ENCODE results near the gene NAT8L. TPM values are rescaled to one million over a fixed set of nuclear protein-coding genes. Genes with fewer than 3 reads are reported as not detected.
A peak's percentile ranks its signal among the peaks of the same experiment; 100 is the strongest.
"Not testable (repeated sequence)": the region's sequence is repeated elsewhere in the genome, so short reads cannot be mapped to it uniquely, and the experiment has no call there.

The NAT8L gene, protein sequence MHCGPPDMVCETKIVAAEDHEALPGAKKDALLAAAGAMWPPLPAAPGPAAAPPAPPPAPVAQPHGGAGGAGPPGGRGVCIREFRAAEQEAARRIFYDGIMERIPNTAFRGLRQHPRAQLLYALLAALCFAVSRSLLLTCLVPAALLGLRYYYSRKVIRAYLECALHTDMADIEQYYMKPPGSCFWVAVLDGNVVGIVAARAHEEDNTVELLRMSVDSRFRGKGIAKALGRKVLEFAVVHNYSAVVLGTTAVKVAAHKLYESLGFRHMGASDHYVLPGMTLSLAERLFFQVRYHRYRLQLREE
- 1 to 10 TPM; 5.4 to 7.8 (median 6.6) TPM for polyA plus RNA-seq (ENCODE audit: insufficient read length in 4 of 4)

DNA sequence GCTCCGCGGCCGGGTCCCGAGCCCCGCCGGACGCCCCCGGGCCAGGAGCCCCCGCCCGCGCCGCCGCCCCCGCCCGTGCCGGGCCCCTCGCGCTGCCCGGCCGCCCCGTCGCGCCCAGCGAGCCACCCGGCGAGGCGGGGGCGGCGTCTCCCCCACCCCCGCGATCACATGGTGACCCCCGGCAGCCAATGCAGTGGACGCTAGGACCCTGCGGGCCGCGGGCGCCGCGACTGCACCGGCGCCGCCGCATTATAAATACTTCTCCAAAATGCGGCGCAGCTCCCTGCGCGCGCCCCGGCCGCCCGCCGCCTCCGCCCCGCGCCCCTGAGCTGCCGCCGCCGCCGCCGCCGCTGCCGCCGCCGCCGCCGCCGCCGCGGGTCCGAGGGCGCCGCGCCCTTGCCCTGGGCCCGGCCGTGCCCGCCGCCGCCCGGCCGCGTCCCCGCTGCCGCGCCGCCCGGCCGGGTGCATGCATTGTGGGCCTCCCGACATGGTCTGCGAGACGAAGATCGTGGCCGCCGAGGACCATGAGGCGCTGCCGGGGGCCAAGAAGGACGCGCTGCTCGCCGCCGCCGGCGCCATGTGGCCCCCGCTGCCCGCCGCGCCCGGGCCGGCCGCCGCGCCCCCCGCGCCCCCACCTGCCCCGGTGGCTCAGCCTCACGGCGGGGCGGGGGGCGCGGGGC is at the start of gene NAT8L:
Gene NAT8L, plus strand, starts transcription at position 282 of the 680 bp plus-strand sequence. Its CDS starts 185 bp downstream, at position 467.
- DNase-seq (ENCODE audit: low read depth in 4 of 4, low spot score in 3 of 4), result no peak

DNA sequence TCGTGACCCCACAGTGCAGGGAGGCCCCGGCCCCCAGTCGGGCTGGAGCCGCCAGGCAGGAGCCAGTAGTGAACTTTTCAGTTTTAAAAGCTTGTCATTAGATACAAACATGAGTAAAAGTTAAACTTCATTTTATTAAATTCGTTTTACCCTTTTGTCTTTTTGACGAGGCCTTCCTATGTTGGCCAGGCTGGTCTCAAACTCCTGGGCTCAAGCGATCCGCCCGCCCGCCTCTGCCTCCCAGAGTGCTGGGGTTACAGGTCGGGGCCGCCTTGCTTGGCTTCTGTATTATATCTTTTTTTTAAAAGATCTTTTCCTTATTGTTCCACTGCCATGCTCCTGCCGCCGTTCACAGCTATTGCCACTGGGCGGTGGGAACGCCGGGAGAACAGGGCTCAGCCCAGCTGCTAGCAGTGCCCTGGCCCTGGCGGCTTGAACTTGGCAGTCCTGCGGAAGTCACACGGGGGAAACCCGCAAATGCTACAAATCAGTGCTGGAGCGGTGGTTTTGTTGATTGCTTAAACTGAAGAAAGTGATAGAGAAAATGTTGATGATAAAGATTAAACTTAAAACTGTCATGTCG is 49.4 kb upstream of the NAT8L start:
- no peak for DNase-seq (ENCODE audit: low read depth in 4 of 4, low spot score in 3 of 4)

DNA sequence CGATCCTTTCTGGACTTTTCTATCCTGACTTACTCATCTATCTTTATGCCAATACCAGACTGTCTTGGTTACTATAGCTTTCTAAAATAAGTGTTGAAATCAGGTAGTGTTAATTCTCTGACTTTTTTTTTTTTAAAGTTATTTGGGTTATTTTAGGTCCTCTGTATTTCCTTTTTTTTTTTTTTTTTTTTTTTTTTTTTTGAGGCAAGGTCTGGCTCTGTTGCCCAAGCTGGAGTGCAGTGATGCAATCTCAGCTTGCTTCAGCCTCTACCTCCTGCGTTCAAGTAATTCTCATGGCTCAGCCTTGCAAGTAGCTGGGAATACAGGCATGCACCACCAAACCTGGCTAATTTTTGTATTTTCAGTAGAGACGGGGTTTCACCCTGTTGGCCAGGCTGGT is 47.5 kb upstream of the NAT8L start:
- DNase-seq (ENCODE audit: low read depth in 4 of 4, low spot score in 3 of 4), result no peak

DNA sequence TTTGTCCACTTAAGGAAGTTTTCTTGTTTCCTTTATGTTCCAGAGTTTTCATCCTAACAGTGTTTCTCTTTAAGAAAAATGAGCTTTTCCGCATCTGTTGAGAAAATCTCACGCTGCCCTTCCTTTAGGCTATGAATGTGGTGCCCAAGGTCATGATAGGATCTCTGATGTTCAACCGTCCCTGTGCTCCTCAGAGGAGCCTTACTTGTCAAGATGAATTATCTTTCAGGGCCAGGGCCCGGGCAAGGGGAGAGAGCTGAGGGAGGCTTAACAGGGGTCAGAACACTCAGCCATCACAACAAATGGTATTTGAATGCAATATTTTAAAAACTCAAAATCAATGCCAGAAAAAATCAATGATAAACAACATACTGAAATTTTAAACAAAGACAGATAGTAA is 44.1 kb upstream of the NAT8L start:
- DNase-seq (ENCODE audit: low read depth in 4 of 4, low spot score in 3 of 4), result no peak

DNA sequence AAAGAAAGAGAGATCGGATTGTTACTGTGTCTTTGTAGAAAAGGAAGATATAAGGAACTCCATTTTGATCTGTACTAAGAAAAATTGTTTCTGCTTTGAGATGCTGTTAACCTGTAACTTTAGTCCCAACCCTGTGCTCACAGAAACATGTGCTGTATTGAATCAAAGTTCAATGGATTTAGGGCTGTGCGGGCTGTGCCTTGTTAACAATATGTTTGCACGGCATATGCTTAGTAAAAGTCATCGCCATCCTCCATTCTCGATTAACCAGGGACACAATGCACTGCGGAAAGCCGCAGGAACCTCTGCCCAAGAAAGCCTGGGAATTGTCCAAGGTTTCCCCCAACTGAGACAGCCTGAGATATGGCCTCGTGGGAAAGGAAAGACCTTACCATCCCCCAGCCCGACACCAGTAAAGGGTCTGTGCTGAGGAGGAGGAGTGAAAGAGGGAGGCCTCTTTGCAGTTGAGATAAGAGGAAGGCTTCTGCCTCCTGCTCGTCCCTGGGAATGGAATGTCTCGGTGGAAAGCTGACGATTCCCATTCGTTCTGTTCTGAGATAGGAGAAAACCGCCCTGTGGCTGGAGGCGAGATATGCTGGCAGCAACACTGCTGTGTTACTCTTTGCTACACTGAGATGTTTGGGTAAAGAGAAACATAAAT is 37.6 kb upstream of the NAT8L start:
- DNase-seq (ENCODE audit: low read depth in 4 of 4, low spot score in 3 of 4), result not testable (repeated sequence)

DNA sequence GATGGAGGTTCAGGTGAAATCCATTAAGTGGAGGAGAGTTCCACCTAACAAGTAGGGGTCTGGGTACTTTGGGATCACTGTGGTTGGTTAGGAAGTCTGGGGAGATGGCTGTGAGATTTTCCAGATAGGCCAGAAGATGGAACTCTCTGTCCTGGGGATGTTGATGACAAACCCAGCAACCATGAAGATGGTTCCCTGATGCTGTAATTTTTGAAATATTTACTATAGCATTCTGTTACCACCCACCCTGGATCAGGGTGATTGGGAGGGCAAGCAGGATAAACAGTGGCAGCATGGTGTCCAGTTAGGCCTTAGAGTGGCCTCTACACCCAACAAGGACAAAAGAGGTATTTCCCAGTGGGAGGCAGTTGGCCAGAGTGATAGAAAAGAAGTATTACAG is 34.4 kb upstream of the NAT8L start:
- no peak for DNase-seq (ENCODE audit: low read depth in 4 of 4, low spot score in 3 of 4)

DNA sequence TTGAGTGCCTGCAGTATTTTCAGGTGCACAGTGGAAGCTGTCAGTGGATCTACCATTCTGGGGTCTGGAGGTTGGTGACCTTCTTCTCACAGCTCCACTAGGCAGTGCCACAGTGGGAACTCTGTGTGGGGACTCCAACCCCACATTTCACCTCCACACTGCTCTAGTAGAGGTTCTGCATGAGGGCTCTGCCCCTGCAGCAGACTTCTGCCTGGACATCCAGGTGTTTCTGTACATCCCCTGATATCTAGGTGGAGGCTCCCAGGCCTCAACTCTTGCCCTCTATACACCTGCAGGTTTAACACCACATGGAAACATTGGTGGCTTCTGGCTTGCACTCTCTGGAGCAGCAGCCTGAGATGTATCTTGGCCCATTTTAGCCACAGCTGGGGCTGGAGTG is 33.3 kb upstream of the NAT8L start:
- no peak for DNase-seq (ENCODE audit: low read depth in 4 of 4, low spot score in 3 of 4)

DNA sequence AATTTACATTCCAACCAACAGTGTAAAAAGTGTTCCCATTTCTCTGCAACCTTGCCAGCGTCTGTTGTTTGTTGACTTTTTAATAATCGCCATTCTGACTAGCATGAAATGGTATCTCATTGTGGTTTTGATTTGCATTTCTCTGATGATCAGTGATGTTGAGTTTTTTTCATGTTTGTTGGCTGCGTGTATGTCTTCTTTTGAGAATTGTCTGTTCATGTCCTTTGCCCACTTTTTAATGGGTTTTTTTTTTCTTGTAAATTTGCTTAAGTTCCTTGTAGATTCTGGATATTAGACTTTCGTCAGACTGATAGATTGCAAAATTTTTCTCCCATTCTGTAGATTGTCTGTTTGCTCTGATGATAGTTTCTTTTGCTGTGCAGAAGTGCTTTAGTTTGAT is 32.0 kb upstream of the NAT8L start:
- DNase-seq (ENCODE audit: low read depth in 4 of 4, low spot score in 3 of 4), result not testable (repeated sequence)

DNA sequence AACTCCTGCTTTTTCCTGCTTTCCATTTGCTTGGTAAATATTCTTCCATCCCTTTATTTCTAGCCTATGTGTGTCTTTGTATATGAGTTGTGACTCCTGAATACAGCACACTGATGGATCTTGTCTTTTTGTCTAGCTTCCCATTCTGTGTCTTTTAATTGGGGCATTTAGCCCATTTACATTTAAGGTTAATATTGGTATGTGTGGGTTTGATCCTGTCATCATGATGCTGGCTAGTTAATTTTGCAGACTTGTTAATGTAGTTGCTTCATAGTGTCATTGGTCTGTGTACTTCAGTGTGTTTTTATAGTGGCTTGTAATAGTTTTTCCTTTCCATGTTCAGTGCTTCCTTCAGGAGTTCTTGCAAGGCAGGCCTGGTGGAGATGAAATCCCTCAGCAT is 28.0 kb upstream of the NAT8L start:
- DNase-seq (ENCODE audit: low read depth in 4 of 4, low spot score in 3 of 4), result not testable (repeated sequence)

DNA sequence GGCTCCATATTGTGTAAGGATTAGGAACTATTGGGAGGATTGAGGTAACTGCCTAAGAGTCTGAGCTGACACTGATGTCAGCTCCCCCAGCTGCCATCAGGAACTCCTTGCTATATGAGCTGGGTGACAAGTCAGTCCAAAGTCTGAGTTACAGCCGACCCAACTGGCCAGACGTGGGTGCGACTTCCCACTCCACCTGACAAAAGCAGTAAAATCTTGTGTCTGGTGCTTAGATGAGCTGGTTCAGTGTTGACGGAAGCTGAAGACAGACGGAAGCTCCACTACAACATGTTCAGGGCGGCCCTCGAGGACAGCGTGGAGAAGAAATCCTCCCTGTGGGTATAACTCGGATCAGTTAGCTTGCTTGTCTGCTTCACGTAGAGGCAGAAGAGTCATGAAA is 22.8 kb upstream of the NAT8L start:
- no peak for DNase-seq (ENCODE audit: low read depth in 4 of 4, low spot score in 3 of 4)

DNA sequence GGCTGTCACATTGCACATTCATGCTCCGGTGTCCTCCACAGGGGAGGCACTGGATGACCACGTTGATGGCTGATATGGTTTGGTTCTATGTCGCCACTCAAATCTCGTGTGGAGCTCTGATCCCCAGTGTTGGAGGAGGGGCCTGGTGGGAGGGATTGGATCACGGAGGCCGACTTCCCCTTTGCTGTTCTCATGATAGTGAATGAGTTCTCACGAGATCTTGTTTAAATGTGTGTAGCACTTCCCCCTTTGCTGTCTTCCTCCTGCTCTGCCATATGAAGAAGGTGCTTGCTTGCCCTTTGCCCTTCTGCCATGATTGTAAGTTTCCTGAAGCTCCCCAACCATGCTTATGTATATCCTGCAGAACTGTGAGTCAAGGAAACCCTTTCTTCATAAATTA is 22.3 kb upstream of the NAT8L start:
- no peak for DNase-seq (ENCODE audit: low read depth in 4 of 4, low spot score in 3 of 4)

DNA sequence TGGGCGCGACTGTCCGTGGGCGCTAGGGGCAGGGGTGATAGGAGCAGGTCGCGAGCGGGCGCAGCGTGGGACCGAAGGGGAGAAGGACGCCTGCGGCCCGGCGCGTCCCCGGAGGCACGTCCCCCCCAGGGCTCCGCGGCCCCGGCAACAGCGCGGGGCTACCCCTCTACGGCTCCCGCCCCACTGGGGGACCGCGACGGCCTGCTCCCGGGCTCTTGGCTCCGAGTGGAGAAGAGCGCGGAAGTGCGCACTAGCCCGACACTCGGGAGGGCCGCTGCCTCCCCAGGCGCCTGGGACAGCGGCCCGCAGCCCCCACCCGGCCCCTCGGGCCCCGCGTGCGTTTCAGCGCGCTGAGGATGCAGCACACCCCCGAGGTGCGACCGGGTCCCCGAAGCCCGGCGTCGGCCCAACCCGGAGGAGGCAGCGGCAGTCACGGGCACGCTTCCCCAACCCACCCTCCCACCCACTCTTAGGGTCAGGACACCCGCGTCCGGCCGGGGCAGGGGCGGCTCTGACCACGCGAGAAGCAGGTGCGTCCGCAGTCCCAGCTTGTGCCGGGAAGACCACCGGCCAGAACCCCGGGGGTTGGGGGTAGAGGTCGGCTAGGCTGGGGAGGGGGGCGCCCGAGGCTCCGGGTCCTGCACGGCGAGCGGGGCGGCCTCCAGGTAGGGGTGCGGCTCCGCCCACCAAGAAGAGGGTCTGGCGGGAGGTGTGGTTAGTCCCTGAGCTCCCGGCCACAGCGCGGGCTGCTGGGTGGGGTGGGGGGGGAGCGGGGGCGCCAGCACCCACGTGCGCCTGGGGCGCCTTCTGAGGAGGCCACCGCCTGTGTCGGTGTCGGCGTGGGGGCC is 18.5 kb upstream of the NAT8L start:
- DNase-seq (ENCODE audit: low read depth in 4 of 4, low spot score in 3 of 4), result no peak

DNA sequence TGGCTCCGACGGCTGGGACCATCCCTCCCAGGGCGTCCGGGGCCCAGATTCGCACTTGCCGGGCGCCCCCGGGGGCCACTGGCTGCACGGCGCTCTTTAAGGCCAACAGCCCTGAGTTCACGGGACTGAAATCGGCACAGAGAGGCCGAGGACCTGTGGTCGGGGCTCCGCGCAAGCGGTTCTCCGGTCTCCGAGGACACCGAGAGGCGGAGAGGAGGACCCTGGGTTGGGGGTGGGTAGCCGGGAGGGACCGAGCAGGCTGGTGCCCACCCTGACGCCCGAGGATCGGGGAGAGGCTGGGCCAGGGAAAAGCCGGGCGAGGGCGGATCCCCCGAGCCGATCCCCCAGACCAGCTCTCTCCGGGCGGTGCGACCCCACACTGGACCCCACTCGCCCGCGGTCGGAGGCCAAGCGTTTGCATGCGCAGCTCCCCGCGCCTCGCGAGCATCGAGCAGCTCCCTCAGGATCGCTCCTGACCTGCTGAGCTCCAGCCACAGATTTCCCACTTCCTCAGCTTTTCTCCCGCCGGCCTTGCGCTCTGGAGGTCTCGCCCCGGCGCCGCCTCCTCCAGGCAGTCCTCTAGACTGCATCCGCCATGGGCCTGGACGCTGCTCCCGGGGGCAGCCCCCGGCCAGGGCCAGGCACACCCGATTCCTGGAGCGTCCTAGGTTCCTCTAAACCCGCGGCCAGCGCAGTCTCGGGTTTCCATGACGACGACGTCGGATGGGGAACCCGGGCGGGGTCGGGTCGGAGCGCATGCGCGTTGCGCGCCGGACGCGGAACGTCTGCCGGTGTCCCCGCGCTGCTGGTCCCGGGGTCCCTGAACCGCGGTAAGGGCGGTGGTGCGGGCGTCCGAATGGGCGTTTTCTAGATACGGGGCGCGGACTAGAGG is 17.6 kb upstream of the NAT8L start:
- peak in 2 of 4 donors; percentile 51 to 66 for DNase-seq (ENCODE audit: low read depth in 4 of 4, low spot score in 3 of 4)

DNA sequence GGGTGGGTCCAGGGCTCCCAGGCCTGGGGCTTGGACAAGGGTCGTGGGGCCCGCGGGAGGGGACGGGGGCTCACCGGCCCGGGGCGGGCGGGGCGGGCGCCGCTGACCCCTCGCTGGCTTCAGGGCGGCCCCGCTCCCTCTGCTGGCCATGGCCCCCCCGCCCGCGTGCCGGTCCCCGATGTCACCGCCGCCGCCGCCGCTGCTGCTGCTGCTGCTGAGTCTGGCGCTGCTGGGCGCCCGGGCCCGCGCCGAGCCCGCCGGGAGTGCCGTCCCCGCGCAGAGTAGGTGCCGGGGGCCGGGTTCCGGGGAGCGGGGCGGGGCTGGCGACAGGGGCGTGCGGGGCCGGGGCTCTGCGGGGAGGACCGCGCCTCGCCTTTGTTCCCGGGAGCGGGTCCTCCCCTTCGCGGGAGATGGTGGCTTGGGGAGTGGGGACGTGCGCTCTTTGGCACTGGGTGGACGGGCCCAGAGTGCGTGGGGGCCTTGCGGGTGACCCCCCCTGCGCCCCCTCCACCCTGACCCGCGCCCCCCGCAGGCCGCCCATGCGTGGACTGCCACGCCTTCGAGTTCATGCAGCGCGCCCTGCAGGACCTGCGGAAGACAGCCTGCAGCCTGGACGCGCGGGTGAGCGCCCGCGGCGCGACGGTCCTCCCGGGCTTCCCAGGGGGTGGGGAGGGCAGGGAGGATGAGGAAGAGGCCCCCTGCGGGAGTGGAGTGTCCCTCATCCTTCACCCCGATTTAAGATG is 16.8 kb upstream of the NAT8L start:
- DNase-seq (ENCODE audit: low read depth in 4 of 4, low spot score in 3 of 4), result no peak

DNA sequence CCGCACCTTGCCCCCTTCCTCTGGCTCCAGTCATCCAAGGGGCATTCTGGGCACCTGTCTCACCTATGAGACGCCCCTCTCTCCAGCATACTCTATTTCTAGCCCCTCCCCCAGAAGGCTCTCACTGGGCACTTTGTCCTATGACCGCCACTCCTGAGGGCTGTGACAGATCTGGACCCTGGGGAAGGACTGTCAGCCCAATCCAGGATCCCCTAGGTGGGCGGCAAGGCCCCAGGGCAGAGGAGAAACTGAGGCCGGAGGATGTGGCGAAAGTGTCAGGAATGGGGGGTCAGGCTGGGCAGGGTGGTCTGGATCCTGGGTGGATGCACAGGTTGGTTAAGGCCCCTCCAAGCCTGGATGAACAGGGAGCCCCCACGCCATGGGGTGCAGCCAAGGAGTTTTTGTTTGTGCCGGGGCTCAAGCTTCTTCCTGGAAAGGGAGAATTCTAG is 16.2 kb upstream of the NAT8L start:
- DNase-seq (ENCODE audit: low read depth in 4 of 4, low spot score in 3 of 4), result no peak

DNA sequence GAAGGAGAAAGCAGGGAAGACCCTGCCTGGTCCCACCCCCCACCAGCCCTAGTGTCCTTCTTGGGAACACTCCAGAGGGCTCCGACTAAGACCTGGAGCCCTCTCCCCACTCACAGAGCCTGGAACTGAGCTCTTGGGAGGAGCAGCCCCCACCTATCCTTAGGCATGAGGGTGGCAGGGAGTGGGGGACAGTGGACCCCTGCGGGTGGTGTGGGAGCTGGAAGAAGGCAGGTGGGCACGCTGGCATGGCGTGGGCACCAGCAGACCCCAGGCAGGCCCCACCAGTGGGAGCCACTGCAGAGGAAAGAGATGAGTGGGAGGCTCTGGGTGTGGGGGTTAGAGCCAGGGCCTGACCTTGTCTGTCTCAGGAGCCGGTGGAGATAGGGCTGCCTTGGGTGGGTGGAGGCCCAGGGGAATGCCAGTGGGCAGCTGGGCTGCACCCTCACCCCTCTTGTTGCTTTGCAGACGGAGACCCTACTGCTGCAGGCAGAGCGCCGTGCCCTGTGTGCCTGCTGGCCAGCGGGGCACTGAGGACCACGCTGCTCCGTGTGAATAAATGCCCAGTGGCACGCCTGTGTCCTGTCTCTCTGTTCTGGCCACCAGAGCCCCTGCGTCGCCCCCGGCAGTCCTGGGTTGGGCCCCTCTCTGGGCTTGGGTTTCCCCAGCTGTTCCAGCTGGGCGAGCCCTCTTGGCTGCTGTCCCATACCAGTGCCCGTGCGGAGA is 15.6 kb upstream of the NAT8L start:
- DNase-seq (ENCODE audit: low read depth in 4 of 4, low spot score in 3 of 4), result no peak

DNA sequence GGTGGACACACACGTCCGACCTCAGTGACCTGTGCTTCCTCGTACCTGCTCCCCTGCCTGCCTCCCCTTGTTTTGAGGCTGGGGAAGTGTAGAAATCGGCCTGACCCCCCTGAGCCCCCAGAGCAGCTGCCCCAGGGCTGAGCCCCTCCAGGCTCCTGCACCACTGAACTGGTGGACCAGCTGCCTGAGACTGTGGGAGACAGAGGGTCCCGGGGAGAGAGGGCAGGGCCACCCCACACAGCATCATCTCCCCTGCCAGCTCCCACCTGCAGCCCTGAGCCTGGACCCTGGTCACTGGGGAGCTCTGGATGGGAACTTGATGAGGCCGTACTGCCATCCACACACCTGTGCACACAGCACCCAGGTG is 15.0 kb upstream of the NAT8L start:
- no peak for DNase-seq (ENCODE audit: low read depth in 4 of 4, low spot score in 3 of 4)

Data from right renal pelvis (tissue), 4 donors.